Mammary epithelial cell (primary cell): Measurements from ENCODE around the gene GPR132.

Experiments used
- CTCF ChIP-seq, 2 donors: IDR thresholded peaks in 1 of 2; conservative IDR thresholded peaks in 1 of 2; 2 replicates each; pipeline ENCODE4 v1.5.1; 2011 to 2012; ENCODE audit warnings: inconsistent platforms in 2 of 2, low read length in 2 of 2, mild to moderate bottlenecking in 2 of 2, control low read depth in 1 of 2, low read depth in 1 of 2; ENCODE audit not compliant: insufficient read depth in 1 of 2; ENCODE audit errors: extremely low read depth in 1 of 2
- EZH2 ChIP-seq: IDR thresholded peaks from 2 replicates; pipeline ENCODE4 v1.6.1; 2012; ENCODE audit warnings: low read length, inconsistent platforms, borderline replicate concordance

DNA sequence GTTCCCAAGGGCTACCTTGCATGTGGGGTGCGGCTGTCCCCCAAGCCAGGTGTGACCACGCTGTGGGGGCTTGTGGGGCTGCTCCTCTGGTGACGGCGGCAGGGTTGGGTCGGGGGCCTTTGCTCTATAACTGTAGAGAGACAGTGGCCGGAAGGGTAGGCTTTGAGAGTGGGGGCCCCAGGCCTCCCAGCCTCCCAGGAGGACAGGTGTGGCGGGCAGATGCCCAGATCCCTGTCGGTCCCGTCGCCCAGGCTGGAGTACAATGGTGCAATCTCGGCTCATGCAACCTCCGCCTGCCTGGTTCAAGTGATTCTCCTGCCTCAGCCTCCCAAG lies 2.7 kb upstream of the GPR132 start:
- TF ChIP-seq CTCF (conservative IDR thresholded peaks at IDR 0.05 in 1 of 2, IDR thresholded peaks at IDR 0.05 in 1 of 2; ENCODE audit: extremely low read depth in 1 of 2, insufficient read depth in 1 of 2, low read depth in 1 of 2, low read length in 2 of 2) (no peak), EZH2 (no peak)
